Left kidney (tissue), 2 donors: ENCODE results near the gene TFR2. TPM values are rescaled to one million over a fixed set of nuclear protein-coding genes. Genes with fewer than 3 reads are reported as not detected.
"Not testable (repeated sequence)": the region's sequence is repeated elsewhere in the genome, so short reads cannot be mapped to it uniquely, and the experiment has no call there.

ENCODE experiments used
- DNase-seq: peaks from one replicate; pipeline ENCODE4 v3.0.0-alpha.2; 2013
- polyA plus RNA-seq: library from polyadenylated mRNA; unstranded; fragments of 120-200 nt; gene quantifications from one replicate; pipeline ENCODE4 v1.2.1, GENCODE V29; 2013; ENCODE audit not compliant: insufficient read length

Gene TFR2
- polyA plus RNA-seq, 1 donor, result 0.93 TPM

DNA sequence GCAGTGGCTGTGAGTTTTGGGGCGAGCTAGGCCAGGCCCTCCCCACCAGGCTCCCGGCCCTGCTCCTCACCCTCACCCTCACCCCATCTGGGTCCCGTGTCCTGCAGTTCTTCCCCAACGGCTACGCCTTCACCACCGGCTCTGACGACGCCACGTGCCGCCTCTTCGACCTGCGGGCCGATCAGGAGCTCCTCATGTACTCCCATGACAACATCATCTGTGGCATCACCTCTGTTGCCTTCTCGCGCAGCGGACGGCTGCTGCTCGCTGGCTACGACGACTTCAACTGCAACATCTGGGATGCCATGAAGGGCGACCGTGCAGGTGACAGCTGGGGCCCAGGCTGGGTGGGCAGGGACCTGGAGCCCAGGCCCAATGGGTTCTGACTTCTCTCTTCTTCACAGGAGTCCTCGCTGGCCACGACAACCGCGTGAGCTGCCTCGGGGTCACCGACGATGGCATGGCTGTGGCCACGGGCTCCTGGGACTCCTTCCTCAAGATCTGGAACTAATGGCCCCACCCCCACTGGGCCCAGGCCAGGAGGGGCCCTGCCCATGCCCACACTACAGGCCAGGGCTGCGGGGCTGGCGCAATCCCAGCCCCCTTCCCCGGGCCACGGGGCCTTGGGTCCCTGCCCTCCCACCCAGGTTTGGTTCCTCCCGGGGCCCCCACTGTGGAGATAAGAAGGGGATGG, 37.1 kb upstream of the TFR2 start:
- DNase-seq, result no peak

GRCh38 chr7:100677308-100678267, 36.2 kb upstream of the TFR2 start:
- DNase-seq, result no peak

DNA sequence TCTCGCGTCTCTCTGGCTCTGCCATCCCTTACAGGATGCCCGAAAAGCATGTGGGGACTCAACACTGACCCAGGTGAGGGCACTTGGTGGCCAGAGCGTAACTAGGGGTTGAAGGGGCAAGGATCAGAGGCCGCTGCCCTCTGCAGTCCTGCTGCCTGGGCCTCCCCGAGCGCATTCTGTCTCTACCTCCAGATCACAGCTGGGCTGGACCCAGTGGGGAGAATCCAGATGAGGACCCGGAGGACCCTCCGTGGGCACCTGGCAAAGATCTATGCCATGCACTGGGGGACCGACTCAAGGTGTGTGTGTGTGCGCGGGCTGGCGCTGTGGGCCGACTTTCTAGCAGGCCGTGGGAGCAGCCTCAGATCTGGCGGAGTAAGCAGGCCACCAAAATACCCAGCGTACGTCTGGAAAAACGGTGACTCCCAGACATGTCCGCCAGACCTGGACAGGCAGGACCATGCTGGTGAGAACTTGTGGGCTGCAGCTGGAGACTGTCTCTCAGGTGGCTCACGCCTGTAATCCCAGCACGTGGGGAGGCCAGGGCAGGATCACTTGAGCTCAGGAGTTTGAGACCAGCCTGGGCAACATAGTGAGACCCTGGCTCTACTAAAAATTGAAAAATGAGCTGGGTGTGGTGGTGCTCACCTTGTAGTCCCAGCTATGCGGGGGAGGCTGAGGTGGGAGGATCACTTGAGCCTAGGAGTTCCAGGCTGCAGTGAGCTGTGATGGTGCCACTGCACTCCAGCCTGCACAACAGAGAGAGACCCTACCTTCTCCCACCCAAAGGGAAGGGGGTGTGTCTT, 35.4 kb upstream of the TFR2 start:
- no peak for DNase-seq

GRCh38 chr7:100675581-100676350, 34.4 kb upstream of the TFR2 start:
- peak; percentile 59 for DNase-seq

- DNase-seq, result no peak
These were observed 33.7 kb upstream of the TFR2 start for GRCh38 chr7:100675105-100675451.

DNA sequence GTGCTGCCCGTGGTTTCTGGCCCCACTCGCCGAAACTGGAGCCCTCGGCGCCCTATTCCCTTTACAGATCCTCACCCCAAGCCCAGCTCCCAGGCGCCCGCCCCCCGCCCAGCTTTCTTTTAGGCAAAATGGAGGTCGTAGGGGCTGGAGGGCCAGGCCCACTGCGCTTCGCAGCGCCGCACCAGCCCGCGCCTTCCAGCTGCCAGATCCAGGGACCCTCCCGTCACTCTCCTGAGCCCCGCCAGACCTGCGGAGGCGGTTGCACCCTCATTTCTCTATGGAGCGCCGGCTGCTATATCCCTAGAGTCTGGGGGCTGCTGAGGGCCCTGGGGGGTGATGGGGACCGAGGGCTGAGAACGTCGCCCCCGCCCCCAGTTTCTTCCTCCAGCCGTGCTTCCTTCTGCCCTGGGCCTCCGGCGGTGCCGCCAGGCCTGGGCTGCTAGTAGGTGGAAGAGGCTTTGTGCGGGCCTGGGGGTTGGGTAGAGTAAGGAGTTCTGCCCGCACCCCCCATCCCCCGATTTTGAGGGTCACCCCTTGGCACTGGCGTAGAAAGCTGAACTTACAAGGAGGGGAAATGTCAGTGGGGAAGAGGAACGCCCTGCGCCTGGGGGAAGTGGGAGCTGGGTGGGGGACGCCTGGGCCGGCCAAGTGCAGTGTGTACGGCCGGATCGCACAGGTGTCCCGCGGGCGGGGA, 33.2 kb upstream of the TFR2 start:
- no peak for DNase-seq

DNA sequence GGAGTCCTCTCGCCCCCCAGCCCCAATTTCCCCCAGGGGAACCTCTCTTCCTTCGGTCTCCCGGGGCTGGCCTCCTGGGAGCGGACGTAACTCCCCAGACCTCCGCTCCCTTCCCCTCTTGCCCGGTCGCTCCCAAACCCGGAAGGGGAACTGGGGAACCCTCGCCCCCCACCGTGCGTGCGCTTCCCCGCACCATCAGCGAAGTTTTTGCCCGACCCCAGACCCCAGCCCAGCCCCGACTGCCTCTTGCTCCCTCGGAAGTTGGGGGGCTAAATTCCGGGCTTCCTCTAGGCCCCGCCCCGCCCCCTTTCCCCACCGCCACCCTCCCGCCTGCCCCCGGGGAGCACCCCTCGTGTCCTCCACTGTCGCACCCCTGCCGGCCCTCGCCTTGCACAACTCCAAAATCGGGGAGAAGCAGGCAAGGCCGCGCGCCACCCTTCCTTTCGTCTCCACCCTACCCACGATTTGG, 32.6 kb upstream of the TFR2 start:
- DNase-seq, result no peak

GRCh38 chr7:100673302-100673941, 32.1 kb upstream of the TFR2 start, which contains the start of gene GNB2:
GNB2 (plus strand) TSS chr7:100673740; CDS start chr7:100676266, 2,526 bp downstream.
- peak; percentile 99 for DNase-seq

DNA sequence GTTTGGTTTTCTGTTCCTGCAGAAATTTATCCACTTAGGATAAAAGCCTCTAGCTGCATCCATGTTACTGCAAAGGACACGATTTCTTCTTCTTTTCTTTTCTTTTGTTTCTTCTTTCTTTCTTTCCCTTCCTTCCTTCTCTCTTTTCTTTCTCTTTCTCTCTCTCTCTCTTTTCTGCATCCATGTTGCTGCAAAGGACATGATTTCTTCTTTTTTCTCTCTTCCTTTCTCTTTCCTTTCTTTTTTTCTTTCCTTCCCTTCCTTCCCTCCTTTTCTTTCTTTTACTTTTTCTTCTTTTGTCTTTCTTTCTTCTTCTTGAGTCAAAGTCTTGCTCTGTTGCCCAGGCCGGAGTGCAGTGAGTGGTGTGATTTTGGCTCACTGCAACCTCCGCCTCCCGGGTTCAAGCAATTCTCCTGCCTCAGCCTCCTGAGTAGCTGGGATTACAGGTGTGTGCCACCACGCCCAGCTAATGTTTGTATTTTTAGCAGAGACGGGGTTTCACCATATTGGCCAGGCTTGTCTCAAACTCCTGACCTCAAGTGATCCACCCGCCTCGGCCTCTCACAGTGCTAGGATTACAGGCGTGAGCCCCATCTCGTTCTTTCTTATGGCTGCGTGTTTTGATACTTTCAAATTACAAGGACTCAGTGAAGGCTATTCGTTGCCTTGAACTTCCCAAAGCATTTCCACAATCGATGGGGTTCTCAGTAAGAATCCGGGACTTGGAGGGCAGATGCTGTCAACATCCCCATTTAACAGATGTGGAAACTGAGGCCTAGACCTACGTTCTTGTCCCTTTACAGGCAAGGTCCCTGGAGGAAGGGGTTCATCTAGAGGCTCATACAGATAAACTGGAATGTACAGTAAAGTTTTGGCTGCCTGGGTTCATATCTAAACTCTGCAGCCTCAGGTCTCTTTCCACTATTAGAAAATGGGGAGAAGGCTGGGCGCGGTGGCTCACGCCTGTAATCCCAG, 30.3 kb upstream of the TFR2 start:
- no peak for DNase-seq

DNA sequence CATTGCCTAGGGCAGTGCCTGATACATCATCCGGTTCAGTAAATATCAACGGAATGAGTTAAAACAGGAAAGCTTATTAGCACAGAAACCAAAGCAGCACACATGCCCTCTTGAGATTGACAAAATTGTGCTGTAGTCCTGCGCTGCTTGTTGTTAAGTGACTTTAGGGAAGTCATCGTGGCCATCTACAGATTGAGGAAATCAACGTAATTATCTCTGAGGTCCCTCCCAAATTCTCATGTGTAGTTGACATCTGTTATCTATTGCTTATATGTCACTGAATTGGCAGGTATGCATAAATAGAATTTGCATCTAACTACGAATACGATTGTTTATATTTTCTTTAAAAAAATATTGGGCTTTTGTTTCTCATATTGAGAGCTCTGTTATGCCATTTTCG, 28.7 kb upstream of the TFR2 start:
- DNase-seq, result no peak

GRCh38 chr7:100669106-100669505, 27.8 kb upstream of the TFR2 start:
- DNase-seq, result not testable (repeated sequence)

GRCh38 chr7:100668069-100668449, 26.7 kb upstream of the TFR2 start:
- DNase-seq, result no peak

GRCh38 chr7:100667331-100668068, 26.1 kb upstream of the TFR2 start:
- DNase-seq, result no peak

GRCh38 chr7:100665168-100665726, 23.9 kb upstream of the TFR2 start:
- DNase-seq, result no peak

DNA sequence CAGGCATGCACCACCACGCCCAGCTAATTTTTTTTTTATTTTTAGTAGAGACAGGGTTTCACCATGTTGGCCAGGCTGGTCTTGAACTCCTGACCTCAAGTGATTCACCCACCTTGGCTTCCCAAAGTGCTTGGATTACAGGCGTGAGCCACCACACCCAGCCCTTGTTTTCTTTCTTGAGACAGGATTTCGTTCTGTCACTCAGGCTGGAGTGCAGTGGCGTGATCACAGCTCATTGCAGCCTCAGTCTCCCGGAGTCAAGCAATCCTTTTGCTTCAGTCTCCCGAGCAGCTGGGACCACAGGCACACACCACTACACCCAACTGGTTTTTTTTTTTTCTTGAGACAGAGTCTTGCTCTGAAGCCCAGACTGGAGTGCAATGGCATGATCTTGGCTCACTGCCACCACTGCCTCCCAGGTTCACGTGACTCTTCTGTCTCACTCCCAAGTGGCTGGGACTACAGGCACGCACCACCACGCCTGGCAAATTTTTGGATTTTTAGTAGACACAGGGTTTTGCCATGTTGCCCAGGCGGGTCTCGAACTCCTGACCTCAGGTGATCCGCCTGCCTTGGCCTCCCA, 20.9 kb upstream of the TFR2 start:
- not testable (repeated sequence) for DNase-seq

- DNase-seq, result no peak
These were observed 14.7 kb upstream of the TFR2 start, which contains the start of gene ACTL6B for GRCh38 chr7:100655908-100656674. ACTL6B (minus strand) TSS chr7:100656448; CDS start chr7:100656354, 94 bp downstream.
